A549 (cell line): ENCODE data around the gene LCN15. TPM values are rescaled to one million over a fixed set of nuclear protein-coding genes. Genes with fewer than 3 reads are reported as not detected.

Experiments used
- ATAC-seq, 2 experiments: fragments of 200-7000 bp in 1 of 2; fragments of >200 bp in 1 of 2; cut with Nextera tagmentation in 1 of 2; cut with Tn5 transposase in 1 of 2; 3 replicates each; pipeline versions ENCODE4 v1.8.0 to v1.9.1; 2018 to 2020; ENCODE audit warnings: mild to moderate bottlenecking in 1 of 2, moderate library complexity in 1 of 2
- CTCF ChIA-PET: fragments of 300-600 bp; sonication (Branson Sonifier 250); formaldehyde crosslinking; extraction: SDS; loops from one replicate; lab custom pipeline; 2021; ENCODE audit warnings: antibody characterized with exemption, inconsistent platforms; lab: Yijun Ruan, JAX
- POLR2A ChIA-PET: fragments of 350-600 bp; formaldehyde crosslinking; extraction: SDS; loops from one replicate; lab custom pipeline; 2021; ENCODE audit warnings: antibody characterized with exemption, inconsistent platforms; lab: Yijun Ruan, JAX
- DNase-seq, 2 experiments: peaks; one replicate each; pipeline versions ENCODE4 v3.0.0 to v3.0.0-alpha.2; 2011 to 2016; ENCODE audit warnings: low read depth in 1 of 2, low spot score in 1 of 2
- FAIRE-seq: peaks from 2 replicates; lab custom pipeline; 2011; peaks lifted over from hg19 to GRCh38; lab: Jason Lieb, UNC
- H3K27ac ChIP-seq, 2 experiments: fragments of >200 bp; sonication (Bioruptor Twin); formaldehyde crosslinking; 3 replicates each; pipeline ENCODE4 v1.5.1; 2016 to 2017
- H3K4me1 ChIP-seq: fragments of >200 bp; sonication (Bioruptor Twin); formaldehyde crosslinking; 3 replicates; pipeline ENCODE4 v1.6.1; 2016
- H3K4me2 ChIP-seq: fragments of >200 bp; sonication (Bioruptor Twin); formaldehyde crosslinking; 3 replicates; pipeline ENCODE4 v1.6.1; 2016
- H3K4me3 ChIP-seq: fragments of >200 bp; sonication (Bioruptor Twin); formaldehyde crosslinking; 3 replicates; pipeline ENCODE4 v1.5.1; 2016
- H3K9me3 ChIP-seq: fragments of >200 bp; sonication (Bioruptor Twin); formaldehyde crosslinking; 3 replicates; pipeline ENCODE4 v1.6.1; 2016
- CBX2 ChIP-seq: fragments of 200-600 bp; sonication (generic); IDR thresholded peaks from 2 replicates; pipeline ENCODE4 v1.6.1; 2016; ENCODE audit warnings: low read depth, mild to moderate bottlenecking, borderline replicate concordance
- EHF ChIP-seq: fragments of 250-450 bp; sonication (Bioruptor Pico); IDR thresholded peaks from 2 replicates; pipeline ENCODE4 v1.5.0; 2020; ENCODE audit warnings: mild to moderate bottlenecking
- ESRRA ChIP-seq: fragments of 150-350 bp; IDR thresholded peaks from 2 replicates; pipeline ENCODE4 v1.6.1; 2014; ENCODE audit warnings: mild to moderate bottlenecking, low read length, borderline replicate concordance
- HEYL ChIP-seq: fragments of 250-450 bp; sonication (Bioruptor Pico); IDR thresholded peaks from 2 replicates; pipeline ENCODE4 v1.8.0; 2021; ENCODE audit warnings: mild to moderate bottlenecking, moderate library complexity
- HOXB13 ChIP-seq: fragments of 250-450 bp; sonication (Bioruptor Pico); IDR thresholded peaks from 2 replicates; pipeline ENCODE4 v1.5.0; 2020; ENCODE audit warnings: low read depth, mild to moderate bottlenecking, moderate library complexity
- JUN ChIP-seq, 2 experiments: fragments of >200 bp; sonication (Bioruptor Twin); formaldehyde crosslinking; IDR thresholded peaks; 2 replicates in 1 of 2; 3 replicates in 1 of 2; pipeline ENCODE4 v1.6.1; 2016 to 2017
- MYC ChIP-seq: IDR thresholded peaks from 2 replicates; pipeline ENCODE4 v1.6.1; 2012; ENCODE audit warnings: mild to moderate bottlenecking, inconsistent platforms, low read length, improper control_type of control experiment, borderline replicate concordance
- NR3C1 ChIP-seq: fragments of >200 bp; sonication (Bioruptor Twin); formaldehyde crosslinking; IDR thresholded peaks from 3 replicates; pipeline ENCODE4 v1.6.1; 2017
- POLR2A ChIP-seq: IDR thresholded peaks from 2 replicates; pipeline ENCODE4 v1.6.1; 2012; ENCODE audit warnings: mild to moderate bottlenecking, low read length
- RAD21 ChIP-seq, 2 experiments: fragments of >200 bp in 1 of 2; sonication (Bioruptor Twin) in 1 of 2; formaldehyde crosslinking in 1 of 2; IDR thresholded peaks in 1 of 2; conservative IDR thresholded peaks in 1 of 2; 2 replicates in 1 of 2; 3 replicates in 1 of 2; pipeline ENCODE4 v1.6.1; 2012 to 2018; ENCODE audit warnings: inconsistent platforms in 1 of 2
- RARB ChIP-seq: fragments of 250-450 bp; sonication (Bioruptor Pico); IDR thresholded peaks from 2 replicates; pipeline ENCODE4 v1.8.0; 2021; ENCODE audit warnings: mild to moderate bottlenecking, moderate library complexity
- SMC3 ChIP-seq: fragments of >200 bp; sonication (Bioruptor Twin); formaldehyde crosslinking; IDR thresholded peaks from 3 replicates; pipeline ENCODE4 v1.6.1; 2018; ENCODE audit warnings: inconsistent platforms
- SREBF2 ChIP-seq: fragments of 450-650 bp; IDR thresholded peaks from 2 replicates; pipeline ENCODE4 v1.6.1; 2014; ENCODE audit warnings: mild to moderate bottlenecking, moderate library complexity
- TFCP2L1 ChIP-seq: fragments of 250-450 bp; sonication (Bioruptor Pico); IDR thresholded peaks from 2 replicates; pipeline ENCODE4 v1.5.0; 2021; ENCODE audit warnings: mild to moderate bottlenecking
- ZFP36 ChIP-seq: fragments of 450-650 bp; IDR thresholded peaks from 2 replicates; pipeline ENCODE4 v1.6.1; 2014; ENCODE audit warnings: borderline replicate concordance; ENCODE audit not compliant: partially characterized antibody
- ZSCAN20 ChIP-seq: fragments of 250-450 bp; sonication (Bioruptor Pico); IDR thresholded peaks from 2 replicates; pipeline ENCODE4 v1.8.0; 2022; ENCODE audit warnings: mild to moderate bottlenecking, moderate library complexity
- WGBS: methylation state at CpG from one replicate; pipeline ENCODE4 v1.1.6; 2017; ENCODE audit errors: missing lambda C conversion rate; 5-methylcytosine and 5-hydroxymethylcytosine counted together
- polyA plus RNA-seq, 4 experiments: library from polyadenylated mRNA; depleted of rRNA in 3 of 4; stranded (reverse); fragments of >200 nt; fragmentation: RNase III in 1 of 4; extraction: RNeasy Plus Mini Kit Qiagen cat#74134 plus additional on column Dnase treatment in 1 of 4; gene quantifications; 2 replicates in 3 of 4; 3 replicates in 1 of 4; pipeline ENCODE4 v1.2.3, GENCODE V29; 2011 to 2017
- TF ChIP-seq, protein P1 (sequence below): fragments of >200 bp; sonication (Bioruptor Twin); formaldehyde crosslinking; IDR thresholded peaks from 2 replicates; pipeline ENCODE4 v1.6.1; 2016
- TF ChIP-seq, protein P2 (sequence below): fragments of 450-650 bp; IDR thresholded peaks from 2 replicates; pipeline ENCODE4 v1.6.1; 2014; ENCODE audit warnings: antibody characterized with exemption
- TF ChIP-seq, protein P3 (sequence below): fragments of 150-350 bp; IDR thresholded peaks from 2 replicates; pipeline ENCODE4 v1.6.1; 2014; ENCODE audit warnings: low read depth, mild to moderate bottlenecking, low read length
- TF ChIP-seq, protein P4 (sequence below): fragments of 250-450 bp; sonication (Bioruptor Pico); IDR thresholded peaks from 2 replicates; pipeline ENCODE4 v1.5.0; 2020; ENCODE audit warnings: low read depth, mild to moderate bottlenecking, moderate library complexity
- TF ChIP-seq, protein P5 (sequence below): fragments of >200 bp; sonication (Bioruptor Twin); formaldehyde crosslinking; IDR thresholded peaks from 3 replicates; pipeline ENCODE4 v1.6.1; 2016
- TF ChIP-seq, protein P6 (sequence below): fragments of >200 bp; sonication (Bioruptor Twin); formaldehyde crosslinking; IDR thresholded peaks from 3 replicates; pipeline ENCODE4 v1.5.1; 2016
- TF ChIP-seq, protein P7 (sequence below): fragments of 250-450 bp; sonication (Bioruptor Pico); IDR thresholded peaks from 2 replicates; pipeline ENCODE4 v1.5.0; 2021; ENCODE audit warnings: mild to moderate bottlenecking, moderate library complexity, borderline replicate concordance
- TF ChIP-seq, protein P8 (sequence below): IDR thresholded peaks from 2 replicates; pipeline ENCODE4 v1.6.1; 2012

LCN15 gene
- polyA plus RNA-seq, 2 of the 4 experiments (the other 2 are of a cell fraction) = 0.09 to 0.10 TPM

DNA sequence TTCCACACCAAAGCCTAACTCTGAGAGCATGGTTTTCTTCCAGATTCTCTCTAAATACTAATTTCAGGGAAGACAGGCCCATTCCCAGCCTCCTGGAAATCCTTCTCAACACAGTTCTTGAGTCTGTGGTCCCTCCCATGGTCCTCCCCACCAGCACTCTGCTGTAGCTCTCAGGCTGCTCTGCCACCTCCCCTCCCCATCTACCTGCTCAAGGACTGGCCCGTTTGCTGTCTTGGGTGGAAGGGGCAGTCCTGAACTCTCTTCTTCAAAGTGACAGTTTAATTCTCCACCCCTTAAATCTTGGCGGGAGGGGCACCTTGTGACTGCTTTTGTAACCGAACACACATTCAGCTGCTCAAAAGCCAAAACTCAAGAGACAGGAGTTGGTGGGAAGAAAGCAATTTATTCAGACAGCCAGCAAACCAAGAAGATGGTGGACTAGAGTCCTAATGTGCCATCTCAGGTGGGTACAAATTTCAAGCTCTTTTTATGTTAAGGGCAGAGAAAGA lies 7.6 kb upstream of the LCN15 start:
- ATAC-seq = no peak
- no peak for DNase-seq
- Histone ChIP-seq H3K9me3 (peaks cover 11% of the 10 kb centered on the region; the same call in 2 of the 3 replicates), H3K4me1 (0 out of 3 replicates have a peak, but pooled peaks cover 5% of the 10 kb centered on the region), H3K27ac (no peak overlapping the region), H3K4me3 (no peak overlapping the region)
- FAIRE-seq = no peak
- WGBS = 76% methylated on average over 3 of the region's 3 CpGs
- POLR2A ChIA-PET = no interaction called here
- CTCF ChIA-PET = interaction anchor here (1.4 to 28.0 kb wide), 6 partner anchors 5 to 257 kb away, joined by 5 to 625 read pairs (median 8); partner anchors contain the start of genes LCN15, LCN8 and TMEM141
- TF ChIP-seq ZSCAN20 (CRISPR knock-in tag) = no peak
- TF ChIP-seq SREBF2 = no peak
- TF ChIP-seq, protein P1, sequence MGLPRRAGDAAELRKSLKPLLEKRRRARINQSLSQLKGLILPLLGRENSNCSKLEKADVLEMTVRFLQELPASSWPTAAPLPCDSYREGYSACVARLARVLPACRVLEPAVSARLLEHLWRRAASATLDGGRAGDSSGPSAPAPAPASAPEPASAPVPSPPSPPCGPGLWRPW = no peak
- no peak for TF ChIP-seq HEYL (CRISPR knock-in tag)
- TF ChIP-seq, protein P2, sequence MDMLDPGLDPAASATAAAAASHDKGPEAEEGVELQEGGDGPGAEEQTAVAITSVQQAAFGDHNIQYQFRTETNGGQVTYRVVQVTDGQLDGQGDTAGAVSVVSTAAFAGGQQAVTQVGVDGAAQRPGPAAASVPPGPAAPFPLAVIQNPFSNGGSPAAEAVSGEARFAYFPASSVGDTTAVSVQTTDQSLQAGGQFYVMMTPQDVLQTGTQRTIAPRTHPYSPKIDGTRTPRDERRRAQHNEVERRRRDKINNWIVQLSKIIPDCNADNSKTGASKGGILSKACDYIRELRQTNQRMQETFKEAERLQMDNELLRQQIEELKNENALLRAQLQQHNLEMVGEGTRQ = no peak
- TF ChIP-seq, protein P3, sequence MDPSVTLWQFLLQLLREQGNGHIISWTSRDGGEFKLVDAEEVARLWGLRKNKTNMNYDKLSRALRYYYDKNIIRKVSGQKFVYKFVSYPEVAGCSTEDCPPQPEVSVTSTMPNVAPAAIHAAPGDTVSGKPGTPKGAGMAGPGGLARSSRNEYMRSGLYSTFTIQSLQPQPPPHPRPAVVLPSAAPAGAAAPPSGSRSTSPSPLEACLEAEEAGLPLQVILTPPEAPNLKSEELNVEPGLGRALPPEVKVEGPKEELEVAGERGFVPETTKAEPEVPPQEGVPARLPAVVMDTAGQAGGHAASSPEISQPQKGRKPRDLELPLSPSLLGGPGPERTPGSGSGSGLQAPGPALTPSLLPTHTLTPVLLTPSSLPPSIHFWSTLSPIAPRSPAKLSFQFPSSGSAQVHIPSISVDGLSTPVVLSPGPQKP = no peak
- no peak for TF ChIP-seq SMC3
- no peak for TF ChIP-seq TFCP2L1 (CRISPR knock-in tag)
- TF ChIP-seq, all 56 proteins: peak for 0
- no peak overlapping the region for H3K4me2 ChIP-seq

DNA sequence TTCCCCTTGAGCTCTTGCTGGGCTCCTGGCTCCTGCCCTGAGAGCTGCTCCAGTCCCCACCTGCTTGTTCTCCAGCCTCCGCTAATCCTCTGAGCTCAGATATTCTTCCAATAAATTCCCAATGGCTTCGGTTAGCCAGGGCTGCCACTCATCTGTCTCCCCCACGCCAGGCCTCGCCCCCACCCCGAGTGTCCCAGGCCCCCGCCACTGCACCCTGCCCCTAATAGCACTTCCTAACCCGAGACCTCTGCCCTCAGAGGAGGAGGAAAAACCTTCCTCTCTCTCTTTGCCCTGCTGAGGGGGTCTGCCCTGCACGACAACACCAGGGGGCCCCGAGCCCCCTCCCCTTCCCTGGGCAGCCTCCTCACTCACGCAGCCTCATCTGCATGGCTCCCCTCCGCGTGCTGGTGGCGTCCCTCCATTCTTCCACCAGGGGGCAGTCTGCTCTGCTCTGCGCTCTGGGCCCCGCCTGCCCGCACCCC lies 5.4 kb upstream of the LCN15 start:
- ChIA-PET POLR2A (no interaction called here), CTCF (interaction anchor here (0.5 to 28.0 kb wide), 12 partner anchors 3 to 441 kb away, joined by 3 to 625 read pairs (median 3); partner anchors contain the start of genes LCN15, LCN8 and TMEM141)
- peak overlapping the region; percentile 54 to 85; a peak in 5 of 6 replicates for H3K27ac ChIP-seq
- TF ChIP-seq HEYL (CRISPR knock-in tag) (no peak), NR3C1 (no peak), POLR2A (no peak), RARB (CRISPR knock-in tag) (no peak), HOXB13 (CRISPR knock-in tag) (no peak), ESRRA (no peak), EHF (CRISPR knock-in tag) (no peak), CBX2 (no peak), SMC3 (peak; percentile 24; the same call in 1 of the 3 replicates), JUN (IDR thresholded peaks at IDR 0.05) (no peak), MYC (peak; percentile 17; the same call in 1 of the 2 replicates), RAD21 (conservative IDR thresholded peaks at IDR 0.05 in 1 of 2, IDR thresholded peaks at IDR 0.05 in 1 of 2) (peak in 1 of 2 experiments; percentile 34; a peak in 3 of 5 replicates), ZFP36 (no peak)
- TF ChIP-seq, protein P4, sequence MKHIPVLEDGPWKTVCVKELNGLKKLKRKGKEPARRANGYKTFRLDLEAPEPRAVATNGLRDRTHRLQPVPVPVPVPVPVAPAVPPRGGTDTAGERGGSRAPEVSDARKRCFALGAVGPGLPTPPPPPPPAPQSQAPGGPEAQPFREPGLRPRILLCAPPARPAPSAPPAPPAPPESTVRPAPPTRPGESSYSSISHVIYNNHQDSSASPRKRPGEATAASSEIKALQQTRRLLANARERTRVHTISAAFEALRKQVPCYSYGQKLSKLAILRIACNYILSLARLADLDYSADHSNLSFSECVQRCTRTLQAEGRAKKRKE = no peak
- TF ChIP-seq, protein P5, sequence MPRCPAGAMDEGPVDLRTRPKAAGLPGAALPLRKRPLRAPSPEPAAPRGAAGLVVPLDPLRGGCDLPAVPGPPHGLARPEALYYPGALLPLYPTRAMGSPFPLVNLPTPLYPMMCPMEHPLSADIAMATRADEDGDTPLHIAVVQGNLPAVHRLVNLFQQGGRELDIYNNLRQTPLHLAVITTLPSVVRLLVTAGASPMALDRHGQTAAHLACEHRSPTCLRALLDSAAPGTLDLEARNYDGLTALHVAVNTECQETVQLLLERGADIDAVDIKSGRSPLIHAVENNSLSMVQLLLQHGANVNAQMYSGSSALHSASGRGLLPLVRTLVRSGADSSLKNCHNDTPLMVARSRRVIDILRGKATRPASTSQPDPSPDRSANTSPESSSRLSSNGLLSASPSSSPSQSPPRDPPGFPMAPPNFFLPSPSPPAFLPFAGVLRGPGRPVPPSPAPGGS = no peak
- TF ChIP-seq, protein P6, sequence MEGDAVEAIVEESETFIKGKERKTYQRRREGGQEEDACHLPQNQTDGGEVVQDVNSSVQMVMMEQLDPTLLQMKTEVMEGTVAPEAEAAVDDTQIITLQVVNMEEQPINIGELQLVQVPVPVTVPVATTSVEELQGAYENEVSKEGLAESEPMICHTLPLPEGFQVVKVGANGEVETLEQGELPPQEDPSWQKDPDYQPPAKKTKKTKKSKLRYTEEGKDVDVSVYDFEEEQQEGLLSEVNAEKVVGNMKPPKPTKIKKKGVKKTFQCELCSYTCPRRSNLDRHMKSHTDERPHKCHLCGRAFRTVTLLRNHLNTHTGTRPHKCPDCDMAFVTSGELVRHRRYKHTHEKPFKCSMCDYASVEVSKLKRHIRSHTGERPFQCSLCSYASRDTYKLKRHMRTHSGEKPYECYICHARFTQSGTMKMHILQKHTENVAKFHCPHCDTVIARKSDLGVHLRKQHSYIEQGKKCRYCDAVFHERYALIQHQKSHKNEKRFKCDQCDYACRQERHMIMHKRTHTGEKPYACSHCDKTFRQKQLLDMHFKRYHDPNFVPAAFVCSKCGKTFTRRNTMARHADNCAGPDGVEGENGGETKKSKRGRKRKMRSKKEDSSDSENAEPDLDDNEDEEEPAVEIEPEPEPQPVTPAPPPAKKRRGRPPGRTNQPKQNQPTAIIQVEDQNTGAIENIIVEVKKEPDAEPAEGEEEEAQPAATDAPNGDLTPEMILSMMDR = peak; percentile 56
- TF ChIP-seq, protein P2 = no peak
- TF ChIP-seq, protein P7, sequence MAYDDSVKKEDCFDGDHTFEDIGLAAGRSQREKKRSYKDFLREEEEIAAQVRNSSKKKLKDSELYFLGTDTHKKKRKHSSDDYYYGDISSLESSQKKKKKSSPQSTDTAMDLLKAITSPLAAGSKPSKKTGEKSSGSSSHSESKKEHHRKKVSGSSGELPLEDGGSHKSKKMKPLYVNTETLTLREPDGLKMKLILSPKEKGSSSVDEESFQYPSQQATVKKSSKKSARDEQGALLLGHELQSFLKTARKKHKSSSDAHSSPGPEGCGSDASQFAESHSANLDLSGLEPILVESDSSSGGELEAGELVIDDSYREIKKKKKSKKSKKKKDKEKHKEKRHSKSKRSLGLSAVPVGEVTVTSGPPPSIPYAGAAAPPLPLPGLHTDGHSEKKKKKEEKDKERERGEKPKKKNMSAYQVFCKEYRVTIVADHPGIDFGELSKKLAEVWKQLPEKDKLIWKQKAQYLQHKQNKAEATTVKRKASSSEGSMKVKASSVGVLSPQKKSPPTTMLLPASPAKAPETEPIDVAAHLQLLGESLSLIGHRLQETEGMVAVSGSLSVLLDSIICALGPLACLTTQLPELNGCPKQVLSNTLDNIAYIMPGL (CRISPR knock-in tag) = no peak
- TF ChIP-seq, protein P8, sequence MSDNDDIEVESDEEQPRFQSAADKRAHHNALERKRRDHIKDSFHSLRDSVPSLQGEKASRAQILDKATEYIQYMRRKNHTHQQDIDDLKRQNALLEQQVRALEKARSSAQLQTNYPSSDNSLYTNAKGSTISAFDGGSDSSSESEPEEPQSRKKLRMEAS = peak; percentile 66
- FAIRE-seq (no peak), DNase-seq (peak; percentile 58 to 72), ATAC-seq (peak; percentile 87 to 89)
- H3K9me3 ChIP-seq = peaks cover 11% of the 10 kb centered on the region; the same call in 2 of the 3 replicates
- 0% methylated on average over 3 of the region's 16 CpGs for WGBS
- peak overlapping the region; percentile 31 for H3K4me3 ChIP-seq
- 0 out of 3 replicates have a peak, but pooled peaks cover 8% of the 10 kb centered on the region for H3K4me1 ChIP-seq
- H3K4me2 ChIP-seq = peak overlapping the region; percentile 93
